ENCODE data around the gene ADRM1.

Gene ADRM1

GRCh38 chr20:62298577-62299249 is 4.1 kb upstream of the ADRM1 start:
- DNase-seq (ENCODE audit: low spot score): no peak

- no peak for DNase-seq (ENCODE audit: low spot score)
Observed at GRCh38 chr20:62299666-62300236, 3.0 kb upstream of the ADRM1 start.

- DNase-seq (ENCODE audit: low spot score): no peak
Observed at GRCh38 chr20:62300319-62300718, 2.5 kb upstream of the ADRM1 start.

- no peak for DNase-seq (ENCODE audit: low spot score)
Observed at GRCh38 chr20:62301111-62301668, 1.6 kb upstream of the ADRM1 start.

GRCh38 chr20:62301773-62302340 is 940 bp upstream of the ADRM1 start:
- peak; percentile 86 for DNase-seq (ENCODE audit: low spot score)

- no peak for DNase-seq (ENCODE audit: low spot score)
Observed at GRCh38 chr20:62303062-62303339, 204 bp downstream of the ADRM1 start.

GRCh38 chr20:62303340-62304226 is 786 bp downstream of the ADRM1 start:
- DNase-seq (ENCODE audit: low spot score): no peak

- DNase-seq (ENCODE audit: low spot score): no peak
Observed at GRCh38 chr20:62304331-62305148, 1.7 kb downstream of the ADRM1 start.

GRCh38 chr20:62305149-62305764 is 2.5 kb downstream of the ADRM1 start:
- DNase-seq (ENCODE audit: low spot score): no peak

- no peak for DNase-seq (ENCODE audit: low spot score)
Observed at GRCh38 chr20:62305765-62306413, 3.1 kb downstream of the ADRM1 start.

GRCh38 chr20:62306414-62307187 is 3.8 kb downstream of the ADRM1 start:
- no peak for DNase-seq (ENCODE audit: low spot score)

GRCh38 chr20:62307226-62308101 is 4.7 kb downstream of the ADRM1 start:
- DNase-seq (ENCODE audit: low spot score): no peak

GRCh38 chr20:62308102-62308822 is 5.5 kb downstream of the ADRM1 start:
- DNase-seq (ENCODE audit: low spot score): no peak

- no peak for DNase-seq (ENCODE audit: low spot score)
Observed at GRCh38 chr20:62309198-62309944, 6.6 kb downstream of the ADRM1 start.

GRCh38 chr20:62309947-62310756 is 7.4 kb downstream of the ADRM1 start:
- DNase-seq (ENCODE audit: low spot score): no peak

GRCh38 chr20:62310757-62311121 is 7.9 kb downstream of the ADRM1 start:
- DNase-seq (ENCODE audit: low spot score): no peak

- DNase-seq (ENCODE audit: low spot score): no peak
Observed at GRCh38 chr20:62311150-62311549, 8.4 kb downstream of the ADRM1 start.
